HepG2 (cell line): ENCODE data around the gene C19orf73. TPM values are rescaled to one million over a fixed set of nuclear protein-coding genes. Genes with fewer than 3 reads are reported as not detected.

ENCODE experiments used
- ARHGAP35 ChIP-seq: sonication (generic); formaldehyde crosslinking; IDR thresholded peaks from 2 replicates; pipeline ENCODE4 v1.9.0; 2022; ENCODE audit warnings: mild to moderate bottlenecking, inconsistent platforms, moderate library complexity, missing genetic modification reagents, borderline replicate concordance
- FOSL1 ChIP-seq: sonication (generic); formaldehyde crosslinking; IDR thresholded peaks from 2 replicates; pipeline ENCODE4 v1.9.0; 2021; ENCODE audit warnings: missing genetic modification reagents, borderline replicate concordance
- HNRNPK ChIP-seq: fragments of 200-400 bp; formaldehyde crosslinking; IDR thresholded peaks from 2 replicates; pipeline ENCODE4 v1.6.1; 2018; ENCODE audit warnings: low read length, low read depth, moderate library complexity, mild to moderate bottlenecking; ENCODE audit not compliant: poor library complexity, severe bottlenecking
- HOXA3 ChIP-seq: sonication (generic); formaldehyde crosslinking; IDR thresholded peaks from 2 replicates; pipeline ENCODE4 v1.5.0; 2020; ENCODE audit warnings: missing genetic modification reagents
- MAZ ChIP-seq, 2 experiments: sonication (generic) in 1 of 2; formaldehyde crosslinking in 1 of 2; IDR thresholded peaks; 2 replicates each; pipeline versions ENCODE4 v1.5.0 to v1.6.1; 2012 to 2020; ENCODE audit warnings: low read depth in 2 of 2, mild to moderate bottlenecking in 2 of 2, borderline replicate concordance in 1 of 2, improper control_type of control experiment in 1 of 2, low read length in 1 of 2, missing genetic modification reagents in 1 of 2, moderate library complexity in 1 of 2
- MTA1 ChIP-seq: sonication (generic); formaldehyde crosslinking; IDR thresholded peaks from 2 replicates; pipeline ENCODE4 v1.4.0; 2020; ENCODE audit warnings: missing genetic modification reagents, mild to moderate bottlenecking, borderline replicate concordance
- MTF1 ChIP-seq: sonication (generic); formaldehyde crosslinking; IDR thresholded peaks from 2 replicates; pipeline ENCODE4 v1.5.0; 2020; ENCODE audit warnings: missing genetic modification reagents
- NR2F1 ChIP-seq, 2 experiments: fragments of 450-650 bp in 1 of 2; formaldehyde crosslinking in 1 of 2; IDR thresholded peaks; 2 replicates each; pipeline versions ENCODE4 v1.5.0 to v1.6.1; 2016 to 2020; ENCODE audit warnings: mild to moderate bottlenecking in 1 of 2, missing compliant biosample characterization in 1 of 2, missing genetic modification reagents in 1 of 2, moderate library complexity in 1 of 2
- PLRG1 ChIP-seq: fragments of 450-650 bp; conservative IDR thresholded peaks from 2 replicates; pipeline ENCODE4 v1.6.1; 2016
- PRPF4 ChIP-seq: fragments of 200-400 bp; formaldehyde crosslinking; IDR thresholded peaks from 2 replicates; pipeline ENCODE4 v1.6.1; 2016; ENCODE audit warnings: low read length, low read depth; ENCODE audit not compliant: poor library complexity, severe bottlenecking
- TBX2 ChIP-seq: sonication (generic); formaldehyde crosslinking; IDR thresholded peaks from 2 replicates; pipeline ENCODE4 v1.5.0; 2020; ENCODE audit warnings: missing genetic modification reagents, mild to moderate bottlenecking, borderline replicate concordance
- ZNF251 ChIP-seq: sonication (generic); formaldehyde crosslinking; IDR thresholded peaks from 2 replicates; pipeline ENCODE4 v1.9.0; 2021; ENCODE audit warnings: mild to moderate bottlenecking, missing genetic modification reagents
- ZNF34 ChIP-seq: sonication (generic); formaldehyde crosslinking; IDR thresholded peaks from 2 replicates; pipeline ENCODE4 v1.4.0; 2020; ENCODE audit warnings: mild to moderate bottlenecking, missing genetic modification reagents, borderline replicate concordance
- ZNF761 ChIP-seq: sonication (generic); formaldehyde crosslinking; conservative IDR thresholded peaks from 2 replicates; pipeline ENCODE4 v1.4.0; 2020; ENCODE audit warnings: mild to moderate bottlenecking, missing genetic modification reagents
- polyA plus RNA-seq, 8 experiments: library from polyadenylated mRNA; depleted of rRNA in 3 of 8; stranded (reverse) in 7 of 8; unstranded in 1 of 8; fragments of >200 nt; fragmentation: Illumina TruSeq in 4 of 8; extraction: Trizol in 4 of 8; gene quantifications; 2 replicates each; pipeline versions ENCODE4 v1.2.1 to v1.2.3, GENCODE V29; 2011 to 2016; ENCODE audit warnings: low read depth in 4 of 8, missing spikeins in 1 of 8, mixed read lengths in 1 of 8; ENCODE audit not compliant: insufficient read depth in 1 of 8
- total RNA-seq, 5 experiments: library from RNA; depleted of rRNA; stranded (reverse); fragments of >200 nt; fragmentation: Illumina TruSeq; extraction: Trizol; gene quantifications; 2 replicates each; pipeline ENCODE4 v1.2.3, GENCODE V29; 2016; ENCODE audit warnings: low read depth in 1 of 5
- TF ChIP-seq, protein P1 (sequence below): sonication (generic); formaldehyde crosslinking; IDR thresholded peaks from 2 replicates; pipeline ENCODE4 v1.5.1; 2020; ENCODE audit warnings: mild to moderate bottlenecking, missing genetic modification reagents
- TF ChIP-seq, protein P2 (sequence below): sonication (generic); formaldehyde crosslinking; IDR thresholded peaks from 2 replicates; pipeline ENCODE4 v1.4.0; 2020; ENCODE audit warnings: missing genetic modification reagents
- TF ChIP-seq, protein P3 (sequence below): sonication (generic); formaldehyde crosslinking; IDR thresholded peaks from 2 replicates; pipeline ENCODE4 v1.8.0; 2022; ENCODE audit warnings: mild to moderate bottlenecking, missing genetic modification reagents, borderline replicate concordance

The C19orf73 gene
- total and polyA plus RNA-seq, 2 of the 13 experiments (the other 11 are each of a cell fraction or from before 2014, with no cell fraction given), result 1.4 to 1.5 TPM

DNA sequence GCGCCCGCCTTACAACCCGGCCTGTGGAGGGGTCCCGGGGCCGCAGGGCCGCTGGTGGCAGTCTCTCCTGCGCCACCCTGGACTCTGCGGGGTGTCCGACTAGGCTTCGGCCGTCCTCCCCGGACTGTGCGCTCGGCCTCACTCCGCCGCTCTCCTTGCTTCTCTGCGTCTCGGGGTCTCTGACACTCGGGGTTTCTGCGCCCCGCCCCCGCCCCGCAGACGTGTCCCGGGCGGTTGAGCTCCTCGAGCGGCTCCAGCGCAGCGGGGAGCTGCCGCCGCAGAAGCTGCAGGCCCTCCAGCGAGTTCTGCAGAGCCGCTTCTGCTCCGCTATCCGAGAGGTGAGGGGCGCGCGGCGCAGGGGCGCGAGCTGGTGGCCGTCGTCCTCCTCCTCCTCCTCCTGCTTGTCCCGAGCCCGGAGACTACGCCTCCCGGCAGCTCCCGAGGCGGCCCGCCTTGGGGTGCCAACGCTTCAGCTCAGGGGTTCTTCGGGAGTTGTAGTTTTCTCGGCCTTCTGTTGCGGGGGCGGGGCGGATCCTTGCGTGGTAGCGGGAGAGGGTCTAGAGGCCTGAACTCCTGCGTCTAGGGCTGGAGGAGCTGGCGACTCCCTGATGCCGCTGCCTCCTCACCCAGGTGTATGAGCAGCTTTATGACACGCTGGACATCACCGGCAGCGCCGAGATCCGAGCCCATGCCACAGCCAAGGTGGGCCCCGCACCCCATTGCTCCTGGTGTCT is 4.1 kb downstream of the C19orf73 start (continued):
- TF ChIP-seq MTA1 (CRISPR knock-in tag) (0 out of 2 replicates have a peak, but pooled peaks have one; percentile 29), HNRNPK (no peak), MTF1 (no peak), PLRG1 (no peak), ZNF34 (CRISPR knock-in tag) (0 out of 2 replicates have a peak, but pooled peaks have one; percentile 34), PRPF4 (no peak), ZNF761 (CRISPR knock-in tag) (no peak), TBX2 (CRISPR knock-in tag) (no peak), ZNF251 (CRISPR knock-in tag) (no peak), MAZ (IDR thresholded peaks at IDR 0.05; ENCODE audit: borderline replicate concordance, low read depth, low read length) (no peak), MAZ (CRISPR knock-in tag; IDR thresholded peaks at IDR 0.05; ENCODE audit: low read depth) (no peak), FOSL1 (CRISPR knock-in tag) (no peak), ARHGAP35 (CRISPR knock-in tag) (peak; percentile 43; the same call in 1 of the 2 replicates), NR2F1 (CRISPR knock-in tag; IDR thresholded peaks at IDR 0.05) (no peak), HOXA3 (CRISPR knock-in tag) (0 out of 2 replicates have a peak, but pooled peaks have one; percentile 23)
- TF ChIP-seq, protein P1, sequence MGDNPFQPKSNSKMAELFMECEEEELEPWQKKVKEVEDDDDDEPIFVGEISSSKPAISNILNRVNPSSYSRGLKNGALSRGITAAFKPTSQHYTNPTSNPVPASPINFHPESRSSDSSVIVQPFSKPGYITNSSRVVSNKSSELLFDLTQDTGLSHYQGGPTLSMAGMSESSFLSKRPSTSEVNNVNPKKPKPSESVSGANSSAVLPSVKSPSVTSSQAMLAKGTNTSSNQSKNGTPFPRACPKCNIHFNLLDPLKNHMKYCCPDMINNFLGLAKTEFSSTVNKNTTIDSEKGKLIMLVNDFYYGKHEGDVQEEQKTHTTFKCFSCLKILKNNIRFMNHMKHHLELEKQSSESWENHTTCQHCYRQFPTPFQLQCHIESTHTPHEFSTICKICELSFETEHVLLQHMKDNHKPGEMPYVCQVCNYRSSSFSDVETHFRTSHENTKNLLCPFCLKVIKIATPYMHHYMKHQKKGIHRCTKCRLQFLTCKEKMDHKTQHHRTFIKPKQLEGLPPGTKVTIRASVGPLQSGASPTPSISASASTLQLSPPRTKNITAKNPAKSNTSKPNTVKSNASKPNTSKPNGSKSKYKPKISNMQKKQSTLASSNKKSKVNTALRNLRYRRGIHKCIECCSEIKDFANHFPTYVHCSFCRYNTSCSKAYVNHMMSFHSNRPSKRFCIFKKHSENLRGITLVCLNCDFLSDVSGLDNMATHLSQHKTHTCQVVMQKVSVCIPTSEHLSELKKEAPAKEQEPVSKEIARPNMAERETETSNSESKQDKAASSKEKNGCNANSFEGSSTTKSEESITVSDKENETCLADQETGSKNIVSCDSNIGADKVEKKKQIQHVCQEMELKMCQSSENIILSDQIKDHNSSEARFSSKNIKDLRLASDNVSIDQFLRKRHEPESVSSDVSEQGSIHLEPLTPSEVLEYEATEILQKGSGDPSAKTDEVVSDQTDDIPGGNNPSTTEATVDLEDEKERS, result peak; percentile 55; the same call in 1 of the 2 replicates
- TF ChIP-seq, protein P2, sequence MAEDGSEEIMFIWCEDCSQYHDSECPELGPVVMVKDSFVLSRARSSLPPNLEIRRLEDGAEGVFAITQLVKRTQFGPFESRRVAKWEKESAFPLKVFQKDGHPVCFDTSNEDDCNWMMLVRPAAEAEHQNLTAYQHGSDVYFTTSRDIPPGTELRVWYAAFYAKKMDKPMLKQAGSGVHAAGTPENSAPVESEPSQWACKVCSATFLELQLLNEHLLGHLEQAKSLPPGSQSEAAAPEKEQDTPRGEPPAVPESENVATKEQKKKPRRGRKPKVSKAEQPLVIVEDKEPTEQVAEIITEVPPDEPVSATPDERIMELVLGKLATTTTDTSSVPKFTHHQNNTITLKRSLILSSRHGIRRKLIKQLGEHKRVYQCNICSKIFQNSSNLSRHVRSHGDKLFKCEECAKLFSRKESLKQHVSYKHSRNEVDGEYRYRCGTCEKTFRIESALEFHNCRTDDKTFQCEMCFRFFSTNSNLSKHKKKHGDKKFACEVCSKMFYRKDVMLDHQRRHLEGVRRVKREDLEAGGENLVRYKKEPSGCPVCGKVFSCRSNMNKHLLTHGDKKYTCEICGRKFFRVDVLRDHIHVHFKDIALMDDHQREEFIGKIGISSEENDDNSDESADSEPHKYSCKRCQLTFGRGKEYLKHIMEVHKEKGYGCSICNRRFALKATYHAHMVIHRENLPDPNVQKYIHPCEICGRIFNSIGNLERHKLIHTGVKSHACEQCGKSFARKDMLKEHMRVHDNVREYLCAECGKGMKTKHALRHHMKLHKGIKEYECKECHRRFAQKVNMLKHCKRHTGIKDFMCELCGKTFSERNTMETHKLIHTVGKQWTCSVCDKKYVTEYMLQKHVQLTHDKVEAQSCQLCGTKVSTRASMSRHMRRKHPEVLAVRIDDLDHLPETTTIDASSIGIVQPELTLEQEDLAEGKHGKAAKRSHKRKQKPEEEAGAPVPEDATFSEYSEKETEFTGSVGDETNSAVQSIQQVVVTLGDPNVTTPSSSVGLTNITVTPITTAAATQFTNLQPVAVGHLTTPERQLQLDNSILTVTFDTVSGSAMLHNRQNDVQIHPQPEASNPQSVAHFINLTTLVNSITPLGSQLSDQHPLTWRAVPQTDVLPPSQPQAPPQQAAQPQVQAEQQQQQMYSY (CRISPR knock-in tag), result no peak
- TF ChIP-seq, protein P3, sequence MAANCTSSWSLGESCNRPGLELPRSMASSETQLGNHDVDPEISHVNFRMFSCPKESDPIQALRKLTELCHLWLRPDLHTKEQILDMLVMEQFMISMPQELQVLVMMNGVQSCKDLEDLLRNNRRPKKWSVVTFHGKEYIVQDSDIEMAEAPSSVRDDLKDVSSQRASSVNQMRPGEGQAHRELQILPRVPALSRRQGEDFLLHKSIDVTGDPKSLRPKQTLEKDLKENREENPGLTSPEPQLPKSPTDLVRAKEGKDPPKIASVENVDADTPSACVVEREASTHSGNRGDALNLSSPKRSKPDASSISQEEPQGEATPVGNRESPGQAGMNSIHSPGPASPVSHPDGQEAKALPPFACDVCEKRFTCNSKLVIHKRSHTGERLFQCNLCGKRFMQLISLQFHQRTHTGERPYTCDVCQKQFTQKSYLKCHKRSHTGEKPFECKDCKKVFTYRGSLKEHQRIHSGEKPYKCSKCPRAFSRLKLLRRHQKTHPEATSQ, result no peak
